NK-92 treated with Interleukin-12 subunit alpha and Interleukin-12 subunit beta, amount 100 ng/mL, for 24 hours (cell line): ENCODE data around the gene MYOF.
"Not testable (repeated sequence)": the region's sequence is repeated elsewhere in the genome, so short reads cannot be mapped to it uniquely, and the experiment has no call there.

Source experiments
- DNase-seq: peaks from one replicate; lab custom pipeline; 2025; lab: John Stamatoyannopoulos, UW

Gene MYOF

GRCh38 chr10:93290661-93291354 lies 191.3 kb downstream of the MYOF start:
- DNase-seq, result no peak

- DNase-seq, result peak; percentile 3
These were observed 193.2 kb downstream of the MYOF start for GRCh38 chr10:93288679-93289634.

- DNase-seq, result no peak
These were observed 194.4 kb downstream of the MYOF start for GRCh38 chr10:93287775-93288174.

- DNase-seq, result not testable (repeated sequence)
These were observed 197.9 kb downstream of the MYOF start for GRCh38 chr10:93284246-93284645.

- no peak for DNase-seq
These were observed 200.8 kb downstream of the MYOF start for GRCh38 chr10:93281367-93281720.

- no peak for DNase-seq
These were observed 201.3 kb downstream of the MYOF start for GRCh38 chr10:93280699-93281366.

GRCh38 chr10:93280121-93280698 lies 201.9 kb downstream of the MYOF start:
- no peak for DNase-seq

GRCh38 chr10:93277360-93277759 lies 204.8 kb downstream of the MYOF start:
- DNase-seq, result no peak

GRCh38 chr10:93274419-93274818 lies 207.7 kb downstream of the MYOF start:
- no peak for DNase-seq

GRCh38 chr10:93272884-93273675 lies 209.1 kb downstream of the MYOF start:
- DNase-seq, result no peak

- DNase-seq, result no peak
These were observed 210.8 kb downstream of the MYOF start for GRCh38 chr10:93271347-93271746.

- DNase-seq, result no peak
These were observed 212.9 kb downstream of the MYOF start for GRCh38 chr10:93269281-93269680.

GRCh38 chr10:93268021-93268420 lies 214.1 kb downstream of the MYOF start:
- no peak for DNase-seq

GRCh38 chr10:93267521-93267920 lies 214.6 kb downstream of the MYOF start:
- DNase-seq, result no peak

GRCh38 chr10:93266858-93267257 lies 215.3 kb downstream of the MYOF start:
- DNase-seq, result no peak

GRCh38 chr10:93261961-93262610 lies 220.0 kb downstream of the MYOF start:
- no peak for DNase-seq

- DNase-seq, result no peak
These were observed 221.0 kb downstream of the MYOF start for GRCh38 chr10:93261089-93261488.

GRCh38 chr10:93259126-93259525 lies 223.0 kb downstream of the MYOF start:
- DNase-seq, result no peak
